OCI-LY7 (cell line): Measurements from ENCODE around the gene ZNF764. TPM values are rescaled to one million over a fixed set of nuclear protein-coding genes. Genes with fewer than 3 reads are reported as not detected.

Source experiments
- BruUV-seq: library from RNA; stranded (reverse); fragments of 400-500 nt; replicated peaks from 2 replicates; lab custom pipeline; 2021; lab: Mats Ljungman, UMichigan
- CTCF ChIA-PET: fragments of 300-600 bp; sonication (Branson Sonifier 250); formaldehyde crosslinking; loops from one replicate; lab custom pipeline; 2022; ENCODE audit warnings: antibody characterized with exemption; ENCODE audit not compliant: unreplicated experiment; lab: Charles Lee
- POLR2A ChIA-PET: fragments of 300-600 bp; sonication (Branson Sonifier 250); formaldehyde crosslinking; loops from one replicate; lab custom pipeline; 2022; ENCODE audit warnings: antibody characterized with exemption; lab: Charles Lee
- DNase-seq: peaks from one replicate; pipeline ENCODE4 v3.0.0-alpha.2; 2015; ENCODE audit warnings: low spot score
- H2AFZ ChIP-seq: fragments of 200-600 bp; sonication (generic), shearing (Covaris generic); 2 replicates; pipeline ENCODE4 v1.6.1; 2014; ENCODE audit warnings: mild to moderate bottlenecking, antibody characterized with exemption, low read length, moderate library complexity
- H3K27ac ChIP-seq: fragments of 200-600 bp; sonication (generic); 2 replicates; pipeline ENCODE4 v1.5.1; 2014; ENCODE audit warnings: mixed run types, low read depth, mild to moderate bottlenecking, moderate library complexity, low read length, inconsistent platforms; ENCODE audit not compliant: poor library complexity, severe bottlenecking
- H3K36me3 ChIP-seq: fragments of 200-600 bp; sonication (generic); 2 replicates; pipeline ENCODE4 v1.6.1; 2014; ENCODE audit warnings: mild to moderate bottlenecking, antibody characterized with exemption, low read length, moderate library complexity, mixed read lengths; ENCODE audit not compliant: insufficient read depth
- H3K4me1 ChIP-seq: fragments of 200-600 bp; sonication (generic); 2 replicates; pipeline ENCODE4 v1.5.1; 2014; ENCODE audit warnings: mild to moderate bottlenecking, low read length; ENCODE audit not compliant: insufficient read depth, poor library complexity, severe bottlenecking
- H3K4me2 ChIP-seq: fragments of 200-600 bp; sonication (generic); 2 replicates; pipeline ENCODE4 v1.6.1; 2014; ENCODE audit warnings: mild to moderate bottlenecking, low read length
- H3K4me3 ChIP-seq: fragments of 200-600 bp; sonication (generic); 2 replicates; pipeline ENCODE4 v1.5.1; 2014; ENCODE audit warnings: mild to moderate bottlenecking, low read depth, low read length; ENCODE audit not compliant: poor library complexity, severe bottlenecking
- H3K79me2 ChIP-seq: fragments of 200-600 bp; sonication (generic); 2 replicates; pipeline ENCODE4 v1.6.1; 2016; ENCODE audit warnings: low read depth, mild to moderate bottlenecking, low read length, moderate library complexity, mixed read lengths; ENCODE audit not compliant: insufficient read depth
- H3K9me2 ChIP-seq: fragments of 200-600 bp; sonication (generic); 2 replicates; pipeline ENCODE4 v1.6.1; 2016; ENCODE audit warnings: mild to moderate bottlenecking, low read length, mixed read lengths; ENCODE audit not compliant: insufficient read depth
- H3K9me3 ChIP-seq: fragments of 200-600 bp; sonication (generic); 2 replicates; pipeline ENCODE4 v1.6.1; 2014; ENCODE audit warnings: mild to moderate bottlenecking, mixed run types, low read length, mixed read lengths
- H4K20me1 ChIP-seq: fragments of 200-600 bp; sonication (generic); 2 replicates; pipeline ENCODE4 v1.6.1; 2014; ENCODE audit warnings: mild to moderate bottlenecking, antibody characterized with exemption, low read length, moderate library complexity, mixed read lengths; ENCODE audit not compliant: insufficient read depth
- EZH2phosphoT487 ChIP-seq: fragments of 200-600 bp; sonication (generic); IDR thresholded peaks from 2 replicates; pipeline ENCODE4 v1.6.1; 2018; ENCODE audit warnings: low read depth, borderline replicate concordance, mild to moderate bottlenecking, mixed run types, antibody characterized with exemption, low read length, moderate library complexity, mixed read lengths
- intact Hi-C: fragments of 100-400 bp; cut with micrococcal nuclease; formaldehyde crosslinking; loops from one replicate; pipeline ENCODE4 v1.10.0; 2022; ENCODE audit not compliant: unreplicated experiment
- total RNA-seq, 2 experiments: library from RNA; depleted of rRNA in 1 of 2; stranded (reverse); fragments of >200 nt in 1 of 2; shearing (Covaris generic) in 1 of 2; gene quantifications; 2 replicates each; pipeline ENCODE4 v1.2.3, GENCODE V29; 2014 to 2022
- TF ChIP-seq, protein P1 (sequence below): fragments of 200-600 bp; sonication (generic); conservative IDR thresholded peaks from 2 replicates; pipeline ENCODE4 v1.5.1; 2014; ENCODE audit warnings: mild to moderate bottlenecking, antibody characterized with exemption, low read length, moderate library complexity, mixed read lengths

ZNF764 gene
- total RNA-seq, 2 experiments from 2014 or later = 12.8 to 14.6 TPM

DNA sequence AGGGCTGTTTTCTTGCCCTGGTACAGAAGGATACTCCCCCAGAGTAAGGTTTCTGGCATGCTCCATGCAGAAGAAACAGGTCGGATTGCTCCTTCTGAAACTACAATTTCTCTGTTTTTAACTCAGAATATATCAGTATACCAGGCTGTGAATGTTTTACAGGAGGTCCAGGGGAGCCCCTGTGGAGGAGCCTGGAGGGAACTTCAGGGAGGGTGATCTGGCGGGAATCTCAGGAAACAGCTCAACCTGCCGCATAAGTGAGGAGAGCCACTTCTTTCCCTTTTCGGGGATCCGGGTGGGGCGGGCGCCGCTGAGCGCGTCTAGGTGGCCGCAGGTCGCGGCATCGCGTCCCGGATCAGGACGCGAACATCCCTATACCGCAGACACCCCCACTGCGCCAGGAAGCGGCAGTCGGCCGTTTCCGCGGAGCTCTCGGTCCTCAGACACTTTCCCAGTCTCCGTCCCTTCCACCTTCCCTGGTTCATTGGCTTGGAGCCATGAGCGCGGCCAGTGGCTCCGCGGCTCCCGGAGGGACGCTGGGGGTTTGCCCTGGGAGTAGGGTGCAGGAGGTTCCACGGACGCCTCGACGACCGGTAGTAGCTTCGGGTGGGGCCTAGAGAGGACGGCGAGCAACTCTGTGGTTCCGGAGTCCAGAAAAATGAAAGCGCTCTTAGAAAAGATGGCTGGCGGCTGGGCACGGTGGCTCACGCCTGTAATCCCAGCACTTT lies 3.1 kb upstream of the ZNF764 start:
- no peak for DNase-seq
- ChIA-PET POLR2A (interaction anchor here (0.8 kb wide), 1 partner anchor 27 kb away, joined by 3 read pairs; no protein-coding TSS in a partner anchor), CTCF (no interaction called here)
- Histone ChIP-seq H3K9me2 (no peaks in the 10 kb centered on the region), H3K9me3 (no peaks in the 10 kb centered on the region), H2AFZ (peak overlapping the region; percentile 49; the same call in 1 of the 2 replicates), H3K4me3 (no peak overlapping the region), H3K79me2 (peaks cover 13% of the 10 kb centered on the region; the same call in 1 of the 2 replicates), H3K4me2 (no peak overlapping the region; the same call in 1 of the 2 replicates), H3K4me1 (peaks cover 11% of the 10 kb centered on the region), H3K27ac (no peak overlapping the region), H4K20me1 (no peaks in the 10 kb centered on the region), H3K36me3 (no peaks in the 10 kb centered on the region; the same call in 1 of the 2 replicates)
- no TSS peak for BruUV-seq
- intact Hi-C loops = no loop called here
- TF ChIP-seq, protein P1, sequence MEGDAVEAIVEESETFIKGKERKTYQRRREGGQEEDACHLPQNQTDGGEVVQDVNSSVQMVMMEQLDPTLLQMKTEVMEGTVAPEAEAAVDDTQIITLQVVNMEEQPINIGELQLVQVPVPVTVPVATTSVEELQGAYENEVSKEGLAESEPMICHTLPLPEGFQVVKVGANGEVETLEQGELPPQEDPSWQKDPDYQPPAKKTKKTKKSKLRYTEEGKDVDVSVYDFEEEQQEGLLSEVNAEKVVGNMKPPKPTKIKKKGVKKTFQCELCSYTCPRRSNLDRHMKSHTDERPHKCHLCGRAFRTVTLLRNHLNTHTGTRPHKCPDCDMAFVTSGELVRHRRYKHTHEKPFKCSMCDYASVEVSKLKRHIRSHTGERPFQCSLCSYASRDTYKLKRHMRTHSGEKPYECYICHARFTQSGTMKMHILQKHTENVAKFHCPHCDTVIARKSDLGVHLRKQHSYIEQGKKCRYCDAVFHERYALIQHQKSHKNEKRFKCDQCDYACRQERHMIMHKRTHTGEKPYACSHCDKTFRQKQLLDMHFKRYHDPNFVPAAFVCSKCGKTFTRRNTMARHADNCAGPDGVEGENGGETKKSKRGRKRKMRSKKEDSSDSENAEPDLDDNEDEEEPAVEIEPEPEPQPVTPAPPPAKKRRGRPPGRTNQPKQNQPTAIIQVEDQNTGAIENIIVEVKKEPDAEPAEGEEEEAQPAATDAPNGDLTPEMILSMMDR = no peak
- no peak for TF ChIP-seq EZH2phosphoT487

DNA sequence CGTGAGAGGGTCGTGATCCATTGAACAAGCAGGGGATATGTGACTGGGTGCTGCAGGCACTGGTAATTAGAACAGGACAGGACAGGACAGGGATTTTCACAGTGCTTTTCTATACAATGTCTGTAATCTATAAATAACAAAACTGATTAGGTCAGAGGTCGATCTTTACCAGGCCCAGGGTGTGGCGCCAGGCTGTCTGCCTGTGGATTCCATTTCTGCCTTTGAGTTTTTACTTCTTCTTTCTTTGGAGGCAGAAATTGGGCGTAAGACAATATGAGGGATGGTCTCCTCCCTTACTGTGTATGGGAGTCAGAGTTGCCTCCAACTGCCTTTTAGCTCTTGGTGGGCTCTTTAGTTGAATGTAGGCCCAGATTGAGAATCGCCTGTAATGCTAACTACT lies 1.5 kb upstream of the ZNF764 start:
- no peak overlapping the region for H2AFZ ChIP-seq
- H3K9me2 ChIP-seq = no peaks in the 10 kb centered on the region
- H3K9me3 ChIP-seq = no peaks in the 10 kb centered on the region
- intact Hi-C loops = no loop called here
- ChIA-PET POLR2A (interaction anchor here (1.1 to 2.3 kb wide), 2 partner anchors 86 to 100 kb away, joined by 3 to 6 read pairs; no protein-coding TSS in a partner anchor), CTCF (no interaction called here)
- no peak overlapping the region for H3K4me2 ChIP-seq
- no peak for TF ChIP-seq EZH2phosphoT487
- TF ChIP-seq, protein P1 = no peak
- H3K4me3 ChIP-seq = no peak overlapping the region
- no peak for DNase-seq
- BruUV-seq = no TSS peak
- no peaks in the 10 kb centered on the region for H4K20me1 ChIP-seq
- peaks cover 7% of the 10 kb centered on the region for H3K36me3 ChIP-seq
- peaks cover 15% of the 10 kb centered on the region; the same call in 1 of the 2 replicates for H3K79me2 ChIP-seq
- no peak overlapping the region for H3K27ac ChIP-seq
- H3K4me1 ChIP-seq = peaks cover 11% of the 10 kb centered on the region
